HG02973 (cell line): Measurements from ENCODE around the gene PPP2R2C.
A peak's percentile ranks its signal among the peaks of the same experiment; 100 is the strongest.

ENCODE experiments used
- ATAC-seq: cut with Tn5 transposase; IDR thresholded peaks from one replicate; pipeline ENCODE4 v1.9.1; 2021; ENCODE audit warnings: moderate library complexity; ENCODE audit not compliant: unreplicated experiment

The PPP2R2C gene

DNA sequence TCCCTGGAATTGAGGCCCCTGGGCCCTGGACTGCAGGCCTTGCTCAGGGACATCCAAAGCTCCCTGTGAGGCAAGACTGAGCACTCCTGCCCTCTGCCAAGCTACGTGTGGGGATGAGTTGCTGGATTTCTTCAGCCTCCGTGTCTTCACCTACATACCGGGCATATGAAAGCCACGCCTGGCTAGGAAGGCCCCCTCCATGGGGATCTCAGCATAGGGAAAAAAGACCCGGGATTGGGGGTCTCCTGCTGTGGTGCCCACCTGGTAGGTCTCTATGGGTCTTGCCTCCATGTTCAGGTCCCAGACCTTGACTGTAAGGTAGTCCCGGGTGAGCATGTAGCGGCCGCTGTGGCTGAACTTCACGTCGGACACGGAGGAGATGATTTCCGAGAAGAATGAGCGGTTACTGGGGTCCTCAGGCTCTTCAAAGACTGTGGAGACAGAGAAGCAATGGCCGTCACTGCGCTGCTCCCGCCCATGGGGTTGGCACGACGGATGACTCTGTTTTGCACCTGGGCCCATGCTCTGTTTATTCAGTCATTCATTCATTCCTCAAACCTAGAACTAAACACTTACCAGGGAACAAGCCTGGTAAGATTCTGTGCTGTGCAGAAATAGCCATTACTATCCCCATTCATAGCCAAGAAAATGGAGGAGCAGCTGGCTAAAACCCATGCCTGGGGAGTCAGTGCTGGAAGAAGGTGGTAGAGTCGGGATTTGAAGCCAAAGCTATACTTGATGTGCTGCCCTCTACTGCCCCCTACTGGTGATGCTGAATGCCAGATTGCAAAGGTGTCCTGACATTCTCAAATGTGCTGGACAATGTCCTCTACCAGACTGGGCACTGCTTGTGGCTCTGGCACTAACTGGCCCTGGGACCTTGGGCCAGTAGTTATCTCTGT is 138.9 kb downstream of the PPP2R2C start:
- ATAC-seq = no peak

DNA sequence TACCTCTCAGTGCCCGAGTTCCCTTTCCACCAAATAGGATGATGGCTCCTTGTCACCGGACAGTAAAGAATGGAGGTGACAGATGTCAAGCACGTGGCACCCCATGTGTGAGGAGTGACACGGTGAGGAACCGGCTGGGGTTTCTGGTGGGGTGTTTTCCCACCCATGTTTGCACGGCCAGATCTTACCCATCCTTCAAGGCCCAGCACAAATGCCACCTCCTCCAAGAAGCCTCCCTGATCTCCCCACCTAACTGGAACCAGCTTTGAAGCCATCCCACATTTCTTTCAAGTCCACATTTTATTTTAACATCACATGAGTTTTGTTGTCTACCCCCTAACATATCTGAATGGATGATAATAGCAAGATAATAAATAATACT is 139.8 kb downstream of the PPP2R2C start:
- no peak for ATAC-seq

DNA sequence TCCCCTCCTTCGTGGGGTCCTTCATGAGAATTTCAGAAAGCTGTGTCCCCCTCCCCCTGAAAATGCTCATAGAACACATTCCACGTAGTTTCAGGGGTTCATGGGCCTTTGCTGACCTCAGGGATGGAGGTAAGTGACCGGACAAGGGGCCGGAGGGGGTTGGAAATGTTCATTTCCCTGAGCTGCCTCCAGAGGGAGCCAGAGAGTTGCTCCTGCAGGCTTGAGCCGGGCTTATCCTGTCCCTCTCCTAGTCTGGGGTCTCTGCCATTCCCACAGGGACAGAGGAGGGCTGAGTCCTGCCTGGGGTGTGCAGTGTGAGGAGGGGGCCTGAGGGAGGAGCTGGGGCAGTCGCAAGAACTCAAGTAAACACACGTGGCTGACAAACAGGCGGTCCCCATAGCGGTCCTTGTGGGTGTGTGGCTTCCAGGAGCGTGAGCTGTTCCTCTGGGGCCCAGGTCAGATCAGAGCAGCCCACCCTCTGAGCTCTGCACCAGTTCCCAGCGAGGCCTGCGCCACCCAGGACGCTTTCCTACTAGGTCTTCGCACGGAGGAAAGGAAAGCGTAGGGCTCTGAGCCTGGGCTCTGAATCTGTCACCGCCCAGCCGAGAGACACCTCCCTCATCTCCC is 140.3 kb downstream of the PPP2R2C start:
- ATAC-seq = no peak

DNA sequence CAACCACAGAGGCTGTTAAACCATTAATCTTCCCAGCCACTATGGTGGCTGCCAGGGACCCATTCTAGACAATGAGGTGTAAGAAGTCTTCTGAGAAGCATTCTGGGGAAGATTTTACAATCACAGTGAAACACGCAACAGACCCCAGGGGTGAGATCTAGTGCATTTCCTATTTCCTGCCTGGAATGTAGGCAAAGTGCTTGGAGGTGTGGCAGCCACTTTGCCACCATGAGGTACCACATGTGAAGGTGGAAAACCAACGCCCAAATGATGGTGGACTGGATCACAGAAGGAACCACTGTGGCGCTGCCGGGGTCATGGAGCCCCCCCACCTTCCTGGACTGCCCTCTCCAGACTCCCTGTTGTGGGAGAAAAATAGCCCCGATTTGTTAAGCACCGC is 140.9 kb downstream of the PPP2R2C start:
- ATAC-seq = no peak

DNA sequence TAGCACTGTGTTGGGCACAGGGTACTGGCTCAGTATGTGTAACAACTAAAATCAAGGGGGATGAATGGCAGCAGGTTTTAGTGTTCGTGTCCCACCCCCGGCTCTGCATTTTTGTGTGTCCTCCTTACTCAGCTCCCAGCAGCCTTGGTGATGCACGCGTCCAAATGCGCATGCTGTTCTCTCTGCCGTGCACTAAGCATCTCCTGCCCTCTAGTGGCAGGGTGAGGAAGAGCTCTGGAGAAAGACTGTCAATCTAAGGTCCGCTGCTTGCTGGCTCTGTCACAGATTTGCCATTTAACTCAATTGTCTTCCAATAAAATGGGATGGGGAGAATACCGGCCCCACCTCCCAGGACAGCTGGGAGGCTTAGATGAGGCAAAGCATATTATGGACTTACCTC is 141.4 kb downstream of the PPP2R2C start:
- ATAC-seq = no peak

DNA sequence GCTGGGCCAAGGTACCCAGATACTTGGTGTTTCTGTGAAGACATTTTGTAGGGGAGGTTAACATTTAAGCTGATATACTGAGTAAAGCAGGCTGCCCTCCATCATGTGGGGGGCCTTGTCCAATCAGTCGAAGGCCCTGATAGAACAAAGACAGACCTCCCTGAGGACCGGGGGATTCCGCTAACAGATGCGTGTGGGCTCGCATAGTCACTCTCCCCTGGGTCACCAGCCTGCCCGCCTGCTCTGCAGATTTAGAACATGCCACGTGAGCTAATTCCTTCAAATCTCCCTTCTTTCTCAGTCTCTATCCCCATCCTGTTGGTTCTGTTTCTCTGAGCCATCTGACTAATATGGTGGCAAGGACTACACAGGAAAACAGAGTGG is 142.0 kb downstream of the PPP2R2C start:
- no peak for ATAC-seq

GRCh38 chr4:6329478-6330383 is 142.7 kb downstream of the PPP2R2C start:
- ATAC-seq = no peak

DNA sequence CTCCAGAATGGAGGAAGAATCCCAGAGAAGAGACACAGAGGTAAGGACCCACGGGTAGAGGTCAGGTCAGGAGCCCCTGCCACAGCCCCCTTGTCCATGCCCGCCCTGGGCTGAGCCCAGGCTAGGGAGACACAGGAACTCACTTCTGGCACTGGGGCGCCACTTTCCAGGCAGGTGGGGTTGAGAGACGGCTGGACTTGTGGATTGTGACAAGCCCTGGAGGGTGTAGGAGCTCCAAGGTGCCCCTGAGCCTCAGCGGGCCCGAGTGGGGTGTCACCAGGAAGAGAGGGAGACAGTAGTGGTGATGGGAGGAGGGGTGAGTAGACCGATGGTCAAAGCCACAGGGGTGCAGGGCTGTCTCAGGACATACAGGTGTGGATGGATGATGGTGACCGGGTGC is 143.9 kb downstream of the PPP2R2C start:
- no peak for ATAC-seq

DNA sequence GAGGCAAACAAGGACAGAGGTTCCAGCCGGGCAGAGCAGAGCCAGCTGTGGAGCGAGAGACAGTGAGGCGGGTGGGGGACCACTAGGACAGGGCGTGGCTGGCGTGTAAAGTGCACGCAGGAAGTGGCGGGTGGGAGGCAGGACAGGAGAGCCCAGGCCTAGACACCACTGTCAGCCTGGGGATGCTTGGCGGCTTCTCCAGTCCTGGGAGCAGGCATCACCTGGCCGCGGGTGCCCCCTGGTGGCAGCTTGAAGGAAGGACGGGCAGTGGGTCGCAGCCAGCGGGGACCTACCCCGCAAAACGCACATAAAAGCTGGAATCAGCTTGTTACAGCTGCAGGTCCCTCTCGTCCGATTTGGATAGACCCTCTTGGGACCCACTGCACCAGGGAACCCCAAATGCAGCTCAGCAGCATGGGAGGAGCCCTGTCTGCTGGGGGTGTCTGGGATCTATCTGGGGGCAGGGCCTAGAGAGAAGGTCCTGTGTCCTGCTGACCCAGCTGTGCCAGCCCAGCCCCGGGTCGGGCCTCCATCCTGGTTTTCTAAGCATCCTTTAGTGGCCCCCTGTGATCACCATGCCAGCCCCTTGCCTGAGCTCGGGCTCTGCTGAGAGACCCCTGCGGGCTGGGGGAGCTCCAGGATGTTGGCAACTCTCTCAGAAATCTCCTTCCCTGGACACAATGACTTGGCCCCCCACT is 145.0 kb downstream of the PPP2R2C start:
- ATAC-seq = peak; percentile 49

DNA sequence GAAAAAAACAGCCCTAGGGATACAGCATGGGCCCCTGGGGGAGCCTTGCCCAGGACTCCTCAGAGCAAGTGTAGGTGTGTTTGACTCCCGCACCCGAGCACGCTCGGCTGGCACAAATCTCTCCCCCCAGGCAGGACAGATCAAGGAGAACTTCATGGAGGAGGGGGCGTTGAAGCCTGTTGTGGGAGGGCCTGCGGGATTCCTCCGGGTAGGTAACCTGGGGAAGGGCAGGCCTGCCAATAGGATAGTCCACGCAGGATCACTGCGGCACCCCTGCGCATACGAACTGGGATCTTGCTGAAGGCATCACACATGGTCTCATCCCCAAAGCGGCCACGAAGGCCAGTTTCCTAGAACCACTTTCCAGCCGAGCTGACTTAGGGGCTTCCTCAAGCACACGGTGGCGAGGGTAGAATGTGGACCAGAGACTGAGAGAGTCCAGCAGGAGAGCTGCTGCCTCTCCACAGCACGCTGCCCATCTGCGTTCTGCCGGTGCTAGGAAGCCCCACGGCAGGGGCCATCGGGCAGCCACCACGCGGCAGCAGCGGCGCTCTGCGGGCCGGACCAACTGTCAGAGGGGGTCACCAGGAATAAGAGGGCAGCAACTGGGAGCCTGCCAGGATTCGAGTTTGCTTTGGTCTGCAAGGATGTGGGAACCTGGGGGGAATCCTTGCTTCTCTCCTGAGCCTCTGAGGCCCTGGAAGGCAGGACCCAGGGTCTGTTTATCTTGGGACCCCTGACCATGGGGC is 145.9 kb downstream of the PPP2R2C start:
- no peak for ATAC-seq

DNA sequence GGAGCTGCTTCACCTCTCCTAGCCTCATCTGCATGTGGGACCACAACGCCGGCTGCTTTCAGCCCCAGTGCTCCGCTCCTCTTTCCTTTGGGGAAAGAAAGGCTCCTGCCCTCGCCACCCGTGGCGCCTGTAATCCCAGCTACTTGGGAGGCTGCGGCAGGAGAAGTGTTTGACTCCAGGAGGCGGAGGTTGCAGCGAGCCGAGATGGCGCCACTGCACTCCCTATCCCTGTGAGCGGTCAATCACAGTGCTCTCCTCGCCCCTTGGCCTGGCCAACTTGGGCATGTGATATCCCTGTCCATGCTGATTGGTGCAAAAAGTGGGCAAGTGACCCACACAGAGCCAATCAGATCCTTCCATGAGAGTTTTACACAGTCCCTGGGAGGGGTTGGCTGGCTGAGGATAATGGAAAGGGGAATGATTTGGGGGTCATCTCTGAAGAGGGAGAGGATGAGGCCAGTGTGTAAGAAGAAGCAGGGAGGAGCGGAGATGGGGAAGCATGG is 146.6 kb downstream of the PPP2R2C start:
- ATAC-seq = no peak

DNA sequence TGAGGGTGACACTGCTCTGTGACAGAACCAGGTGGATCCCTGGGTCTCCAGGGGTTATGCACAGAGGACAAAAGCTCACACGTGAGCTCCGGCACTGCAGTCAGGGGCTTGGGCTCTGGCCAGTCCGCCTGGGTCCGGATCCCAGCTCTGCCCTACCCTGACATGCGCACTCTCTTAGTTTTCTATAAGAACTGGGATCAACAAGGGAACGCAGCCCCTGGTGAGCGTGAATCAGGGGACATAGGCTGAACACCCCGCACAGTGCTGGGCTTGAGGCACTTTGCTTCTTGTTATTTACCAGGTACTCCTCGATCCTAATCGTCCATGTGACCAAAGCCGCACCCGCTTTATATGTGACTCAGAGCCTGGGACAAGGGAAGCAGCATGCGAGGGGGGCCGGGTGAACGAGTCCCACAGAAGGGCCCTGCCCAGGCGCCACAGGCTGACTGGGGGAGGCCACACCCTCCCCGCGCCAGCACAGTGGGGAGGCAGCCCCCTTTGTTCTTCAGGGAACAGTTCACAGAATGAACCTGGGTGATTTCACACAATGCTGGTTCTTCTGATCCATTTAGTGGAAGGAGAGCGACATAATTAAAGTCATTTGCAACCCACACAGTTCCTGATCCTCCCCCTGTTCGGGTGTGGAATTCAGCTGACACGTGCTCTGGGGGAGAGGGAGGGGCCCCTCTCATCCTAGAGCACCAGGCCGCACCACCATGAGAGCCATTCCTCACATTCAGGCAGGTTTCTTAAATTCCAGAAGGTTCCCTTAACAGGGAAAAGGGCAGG is 147.2 kb downstream of the PPP2R2C start:
- ATAC-seq = no peak

- no peak for ATAC-seq
These were observed 147.9 kb downstream of the PPP2R2C start for GRCh38 chr4:6324461-6324998.

DNA sequence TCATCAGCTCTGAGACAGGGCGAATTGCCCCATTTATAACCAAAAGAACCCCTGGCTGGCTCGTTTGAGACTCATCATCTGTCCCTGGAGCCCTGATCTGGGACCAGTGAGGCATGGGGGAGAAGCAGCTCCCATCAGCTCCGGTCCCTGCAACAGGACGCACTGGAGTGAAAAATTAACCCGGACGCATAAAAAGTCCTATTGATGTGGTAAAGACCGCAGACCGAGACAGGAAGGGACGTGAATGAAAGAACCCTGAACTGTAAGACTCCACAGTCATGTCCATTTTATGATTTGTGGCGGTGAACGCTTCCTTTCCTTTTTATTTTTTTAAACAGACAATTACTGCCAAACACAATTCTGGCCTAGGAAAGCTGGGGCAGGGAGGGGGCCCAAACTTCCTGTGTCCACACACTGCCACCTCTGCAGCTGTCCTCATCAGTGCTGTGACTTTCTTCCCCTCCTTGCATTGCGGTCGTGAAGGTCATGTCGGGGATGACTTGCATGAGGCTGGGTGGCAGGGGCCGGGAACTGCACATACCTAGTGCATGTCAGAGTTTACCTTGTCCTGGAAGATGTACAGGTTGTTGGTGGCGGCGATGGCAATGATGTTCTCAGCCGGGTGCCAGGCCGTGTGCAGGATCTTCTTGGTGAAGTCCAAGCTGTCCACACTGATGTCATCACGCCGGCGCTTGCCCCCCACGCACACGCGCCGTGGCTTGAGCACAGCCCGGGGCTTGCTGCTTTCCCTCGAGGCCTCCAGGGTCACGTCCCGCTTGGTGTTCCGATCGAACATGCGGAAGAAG is 149.4 kb downstream of the PPP2R2C start:
- ATAC-seq = no peak

- ATAC-seq = no peak
These were observed 150.2 kb downstream of the PPP2R2C start for GRCh38 chr4:6322067-6322760.

- ATAC-seq = no peak
These were observed 151.1 kb downstream of the PPP2R2C start for GRCh38 chr4:6321361-6321760.

- no peak for ATAC-seq
These were observed 151.8 kb downstream of the PPP2R2C start for GRCh38 chr4:6320663-6321062.
